ENCODE results near the gene CARD16.

Gene CARD16

DNA sequence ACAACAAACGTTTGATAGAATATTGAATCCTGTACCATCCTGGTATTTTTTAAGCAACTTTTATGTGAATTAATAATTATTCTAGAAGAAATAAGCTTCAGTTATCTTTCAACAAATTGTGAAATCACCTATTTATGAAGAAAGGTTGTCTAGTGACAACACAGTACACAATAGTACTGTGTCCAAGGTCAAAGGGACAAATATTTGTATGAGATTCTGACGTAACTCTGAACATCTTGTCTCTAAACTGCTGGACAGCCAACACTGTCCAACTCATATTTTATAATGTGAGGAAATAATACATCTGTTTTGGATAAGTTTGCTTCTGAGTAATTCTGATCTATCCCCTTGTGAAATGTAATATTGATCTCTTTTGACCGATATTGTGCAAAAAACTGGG is 41.1 kb downstream of the CARD16 start:
- in situ Hi-C loops (cut with HindIII; ENCODE audit: low pct_ligation_motif_present, low pct_unique_long_range_greater_than_20kb, low sequenced_read_pairs): no loop called here
- no peak for DNase-seq

DNA sequence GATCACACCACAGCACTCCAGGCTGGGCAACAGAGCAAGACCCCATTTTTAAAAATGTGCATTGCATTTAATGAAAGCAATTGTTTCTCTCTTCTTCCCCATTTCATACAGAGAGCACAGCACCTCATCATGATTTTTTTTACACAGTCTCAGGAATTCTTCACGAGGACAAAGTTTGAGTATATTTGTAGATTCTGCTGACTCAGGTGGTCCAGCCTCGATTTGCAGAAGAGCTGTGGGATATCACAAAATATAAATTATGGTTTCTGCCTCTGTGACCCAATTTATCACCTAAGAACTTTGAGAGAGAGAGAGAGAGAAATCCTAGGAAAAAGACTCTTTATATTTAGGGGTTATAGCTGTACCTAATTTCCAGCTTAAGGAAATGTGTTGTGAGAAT is 42.0 kb downstream of the CARD16 start:
- in situ Hi-C loops (cut with HindIII; ENCODE audit: low pct_ligation_motif_present, low pct_unique_long_range_greater_than_20kb, low sequenced_read_pairs): no loop called here
- DNase-seq: no peak

DNA sequence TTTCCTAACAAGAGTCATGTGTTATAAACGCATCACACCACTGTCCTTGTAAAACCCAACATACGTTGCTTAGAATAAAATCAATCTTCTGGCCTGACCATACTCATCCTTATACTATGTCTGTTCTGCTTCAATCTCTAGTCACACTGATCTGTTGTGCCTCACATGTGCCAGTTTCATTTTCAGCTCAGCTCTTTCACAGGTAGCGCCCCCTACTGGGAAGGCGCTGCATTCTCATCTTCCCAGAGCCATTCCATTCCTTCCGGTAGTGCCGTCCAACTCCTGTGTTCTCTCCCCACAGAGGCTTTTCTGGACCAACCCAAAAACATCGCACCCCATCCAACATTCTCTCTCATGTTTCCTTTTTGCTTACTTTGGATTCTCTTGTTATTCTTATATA is 44.3 kb downstream of the CARD16 start:
- peak; percentile 12 for DNase-seq
- in situ Hi-C loops (cut with HindIII; ENCODE audit: low pct_ligation_motif_present, low pct_unique_long_range_greater_than_20kb, low sequenced_read_pairs): no loop called here

DNA sequence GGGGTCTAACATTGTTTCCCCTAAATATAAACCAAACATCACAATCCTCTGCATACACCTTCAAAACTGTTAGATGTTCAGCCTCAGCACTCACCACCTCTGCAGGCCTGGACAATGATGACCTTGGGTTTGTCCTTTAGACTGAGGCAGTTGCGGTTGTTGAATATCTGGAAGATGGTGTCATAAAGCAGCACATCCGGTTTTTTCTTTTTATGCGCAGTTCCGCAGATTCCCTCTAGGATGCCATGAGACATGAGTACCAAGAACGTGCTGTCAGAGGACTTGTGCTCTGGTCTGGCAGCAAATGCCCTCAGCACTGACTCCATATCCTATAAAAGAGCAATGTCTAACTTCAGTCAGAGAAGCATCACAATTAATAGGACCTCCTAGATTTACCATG is 45.0 kb downstream of the CARD16 start:
- in situ Hi-C loops (cut with HindIII; ENCODE audit: low pct_ligation_motif_present, low pct_unique_long_range_greater_than_20kb, low sequenced_read_pairs): no loop called here
- peak; percentile 49 for DNase-seq

GRCh38 chr11:104999721-105000120 is 45.4 kb downstream of the CARD16 start:
- DNase-seq: peak; percentile 54
- in situ Hi-C loops (cut with HindIII; ENCODE audit: low pct_ligation_motif_present, low pct_unique_long_range_greater_than_20kb, low sequenced_read_pairs): no loop called here

DNA sequence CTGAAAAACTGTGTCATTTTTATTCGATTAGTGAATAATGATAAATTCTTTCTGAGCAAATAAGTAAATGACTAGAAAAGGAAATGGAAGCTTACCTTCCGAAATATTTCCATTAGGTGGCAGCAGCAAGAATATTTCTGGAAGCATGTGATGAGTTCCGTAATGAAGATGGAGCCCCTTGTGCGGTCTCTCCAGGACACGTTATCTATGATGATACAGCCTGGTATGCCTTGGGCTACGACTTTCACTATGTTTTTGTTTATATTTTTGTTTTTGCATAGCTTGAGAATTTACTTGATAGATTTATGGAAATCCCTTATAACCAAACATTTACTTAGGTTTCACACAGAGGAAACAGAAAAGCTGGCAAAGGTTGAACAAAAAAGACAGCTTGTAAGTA is 47.8 kb downstream of the CARD16 start:
- in situ Hi-C loops (cut with HindIII; ENCODE audit: low pct_ligation_motif_present, low pct_unique_long_range_greater_than_20kb, low sequenced_read_pairs): no loop called here
- peak; percentile 60 for DNase-seq

GRCh38 chr11:104995001-104995408 is 50.1 kb downstream of the CARD16 start:
- in situ Hi-C loops (cut with HindIII; ENCODE audit: low pct_ligation_motif_present, low pct_unique_long_range_greater_than_20kb, low sequenced_read_pairs): no loop called here
- no peak for DNase-seq

DNA sequence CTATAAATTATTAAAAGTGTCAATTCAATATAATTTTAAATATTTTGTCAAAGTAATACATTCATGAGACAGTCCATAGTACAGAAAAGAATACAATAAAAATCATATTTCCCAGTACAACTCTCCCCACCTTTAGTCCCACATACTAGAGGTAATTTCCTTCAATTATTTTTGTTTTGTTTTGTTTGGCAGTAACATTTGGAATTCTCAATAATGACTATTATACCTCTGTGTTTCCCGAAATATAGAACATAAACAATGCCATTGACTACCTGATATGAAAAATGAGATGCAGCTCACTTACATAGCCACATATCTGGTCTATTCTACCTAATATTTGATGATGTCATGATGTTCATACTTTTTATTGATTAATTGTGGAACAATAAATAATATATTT is 52.4 kb downstream of the CARD16 start:
- DNase-seq: no peak
- in situ Hi-C loops (cut with HindIII; ENCODE audit: low pct_ligation_motif_present, low pct_unique_long_range_greater_than_20kb, low sequenced_read_pairs): no loop called here

DNA sequence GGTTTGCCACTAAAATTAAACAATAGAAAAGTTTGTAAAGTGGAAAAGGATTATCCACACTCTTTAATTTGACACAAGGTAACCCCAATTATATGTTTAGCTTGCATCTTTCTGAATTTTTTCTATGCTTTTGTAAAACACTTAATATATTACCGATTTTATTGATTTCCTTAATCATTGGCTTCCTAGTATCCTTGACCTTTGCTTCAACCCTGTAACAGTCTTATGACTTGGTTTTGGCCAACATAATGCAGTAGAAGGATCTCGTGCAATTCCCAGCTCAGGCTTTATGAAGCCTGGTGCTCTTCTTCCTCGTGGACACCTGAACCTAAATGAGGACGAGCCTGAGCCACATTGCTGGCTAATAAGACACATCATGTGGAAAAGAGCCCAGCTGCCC is 53.1 kb downstream of the CARD16 start:
- in situ Hi-C loops (cut with HindIII; ENCODE audit: low pct_ligation_motif_present, low pct_unique_long_range_greater_than_20kb, low sequenced_read_pairs): no loop called here
- no peak for DNase-seq
